GM18520 (cell line): ENCODE results near the gene TRIM49C.
"Not testable (repeated sequence)": the region's sequence is repeated elsewhere in the genome, so short reads cannot be mapped to it uniquely, and the experiment has no call there.

Experiments used
- ATAC-seq: cut with Tn5 transposase; IDR thresholded peaks from one replicate; pipeline ENCODE4 v1.9.1; 2021; ENCODE audit not compliant: unreplicated experiment

The TRIM49C gene, protein sequence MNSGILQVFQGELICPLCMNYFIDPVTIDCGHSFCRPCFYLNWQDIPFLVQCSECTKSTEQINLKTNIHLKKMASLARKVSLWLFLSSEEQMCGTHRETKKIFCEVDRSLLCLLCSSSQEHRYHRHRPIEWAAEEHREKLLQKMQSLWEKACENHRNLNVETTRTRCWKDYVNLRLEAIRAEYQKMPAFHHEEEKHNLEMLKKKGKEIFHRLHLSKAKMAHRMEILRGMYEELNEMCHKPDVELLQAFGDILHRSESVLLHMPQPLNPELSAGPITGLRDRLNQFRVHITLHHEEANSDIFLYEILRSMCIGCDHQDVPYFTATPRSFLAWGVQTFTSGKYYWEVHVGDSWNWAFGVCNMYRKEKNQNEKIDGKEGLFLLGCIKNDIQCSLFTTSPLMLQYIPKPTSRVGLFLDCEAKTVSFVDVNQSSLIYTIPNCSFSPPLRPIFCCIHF

DNA sequence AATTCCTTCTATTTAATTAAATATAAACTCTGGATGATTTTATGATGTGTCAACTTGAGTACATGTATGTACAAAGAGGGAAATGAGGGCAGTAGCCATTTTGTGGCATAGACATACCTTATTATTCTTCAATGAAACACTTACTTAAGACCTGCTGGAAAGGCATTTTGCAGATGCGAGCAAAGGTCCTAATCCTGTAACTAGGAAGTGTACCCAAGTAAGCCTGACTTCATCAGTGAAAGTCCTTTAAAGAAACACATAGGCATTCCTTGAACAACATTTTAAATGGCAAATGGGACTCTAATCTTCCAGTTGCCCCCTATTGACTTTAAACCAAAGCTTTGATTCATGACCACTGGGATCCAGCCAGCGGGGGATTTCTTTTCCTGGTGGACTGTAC is at the start of gene TRIM49C:
Gene TRIM49C (plus strand): TSS at position 301 of the 400 bp plus-strand sequence. CDS start 4,106 bp downstream, outside the sequence.
- ATAC-seq: not testable (repeated sequence)

DNA sequence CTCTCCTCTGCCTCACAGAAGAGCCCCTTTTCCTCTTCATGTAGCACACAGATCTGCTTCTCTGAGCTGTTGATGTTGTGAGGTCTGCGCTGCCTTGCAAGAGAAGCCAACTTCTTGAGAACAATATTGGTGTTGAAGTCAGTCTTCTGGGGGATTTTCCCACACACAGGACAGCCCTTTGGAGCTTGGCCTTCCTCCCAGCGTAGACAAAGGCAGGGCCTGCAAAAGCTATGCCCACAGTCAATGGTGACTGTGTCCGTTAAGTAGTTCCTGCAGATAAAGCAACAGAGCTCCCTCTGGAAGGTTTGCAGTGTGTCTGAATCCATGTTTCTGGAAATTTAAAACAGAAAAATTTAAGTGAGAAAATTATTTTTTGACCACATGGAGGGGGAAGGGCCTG is 6.7 kb upstream of the TRIM49C start:
- ATAC-seq: not testable (repeated sequence)

DNA sequence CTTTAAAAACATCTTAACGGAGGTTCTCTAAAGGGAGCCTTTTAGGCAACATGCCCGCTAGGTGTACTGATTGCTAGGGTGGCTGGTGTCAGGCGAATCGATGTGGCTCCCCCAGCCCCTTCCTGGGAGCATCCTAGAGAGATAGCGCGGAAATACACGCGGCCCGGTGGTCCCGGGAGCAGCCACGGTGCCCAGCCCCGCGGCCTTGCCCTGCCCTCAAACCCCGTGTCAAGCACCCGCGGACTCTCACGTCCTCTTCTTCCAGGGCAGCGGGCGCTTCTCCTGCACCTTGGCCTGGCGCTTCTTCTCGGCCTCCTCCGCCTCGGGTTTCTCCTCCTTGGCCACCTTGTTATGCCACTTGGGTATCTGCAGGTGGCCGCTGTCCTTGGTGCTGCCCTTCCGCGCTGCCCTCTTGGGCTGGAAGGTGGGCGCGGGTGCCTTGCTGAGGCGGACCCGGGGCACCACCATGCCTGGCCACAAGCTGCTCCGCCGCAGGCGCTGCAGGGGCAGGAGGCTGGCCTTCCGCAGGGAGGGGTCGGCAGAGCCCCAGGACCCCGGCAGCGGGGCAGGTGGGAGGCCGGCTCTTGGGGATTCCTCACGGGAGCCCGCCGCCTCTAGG is 20.8 kb downstream of the TRIM49C start:
- ATAC-seq: not testable (repeated sequence)

DNA sequence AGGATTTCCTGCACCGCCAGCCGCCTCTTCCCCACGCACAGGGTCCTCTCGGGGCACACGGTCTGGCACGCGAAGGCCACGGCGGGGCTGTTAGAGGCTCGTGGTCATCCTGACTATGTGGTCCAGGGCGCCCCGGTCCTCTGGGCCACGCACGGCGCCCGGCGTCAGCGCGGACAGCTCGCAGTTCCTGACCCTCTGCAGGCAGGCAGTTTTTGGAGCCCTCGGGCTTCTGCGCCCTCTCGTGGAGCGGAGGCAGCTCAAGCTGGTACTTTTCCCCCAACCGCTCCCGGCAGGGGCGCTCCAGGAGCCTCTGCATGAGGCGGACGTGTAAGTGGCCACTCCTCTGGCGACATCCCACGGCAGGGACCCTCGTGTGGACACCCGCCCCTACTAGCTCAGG is 21.4 kb downstream of the TRIM49C start:
- not testable (repeated sequence) for ATAC-seq

DNA sequence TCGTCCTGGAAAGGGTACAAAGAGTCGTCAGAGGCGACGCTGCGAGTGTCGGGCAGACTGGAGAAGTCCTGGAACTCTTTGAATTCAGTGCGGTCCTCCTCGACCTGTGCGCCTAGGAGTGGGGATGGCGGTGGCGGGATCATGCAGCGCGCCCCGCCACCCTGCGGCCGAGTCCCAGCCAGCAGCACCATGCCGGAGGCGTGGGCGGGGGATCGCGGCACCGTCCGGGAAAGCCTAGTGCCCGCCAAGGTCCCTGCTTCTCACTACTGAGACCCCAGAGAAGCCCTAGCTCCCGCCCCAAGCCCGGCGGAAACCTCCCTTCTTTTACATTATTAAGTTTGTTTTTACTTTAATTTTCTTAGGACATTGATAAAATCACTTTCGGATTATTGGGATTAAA is 22.6 kb downstream of the TRIM49C start:
- ATAC-seq: not testable (repeated sequence)

DNA sequence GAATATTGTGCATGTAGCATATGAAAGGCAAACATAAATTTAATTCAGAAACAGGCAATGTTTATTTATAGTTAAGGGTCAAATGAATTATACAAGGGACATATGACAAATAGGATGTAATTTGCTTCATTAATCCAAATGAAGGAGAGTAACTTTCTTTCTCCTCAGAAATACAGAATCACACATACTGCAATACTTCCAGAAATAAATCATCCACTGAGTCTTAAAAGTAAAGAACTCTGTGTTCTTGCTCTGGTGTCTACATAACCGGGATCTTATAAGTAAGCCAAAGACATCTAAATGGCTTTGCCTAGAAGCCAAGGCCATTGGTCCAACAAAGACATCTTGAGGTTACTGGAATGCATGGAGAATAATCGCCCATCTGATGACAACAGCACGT is 54.7 kb downstream of the TRIM49C start, which contains the start of gene UBTFL1:
Gene UBTFL1 (plus strand): TSS at position 301 of the 400 bp plus-strand sequence. CDS start 0 bp downstream, at position 301.
- not testable (repeated sequence) for ATAC-seq

DNA sequence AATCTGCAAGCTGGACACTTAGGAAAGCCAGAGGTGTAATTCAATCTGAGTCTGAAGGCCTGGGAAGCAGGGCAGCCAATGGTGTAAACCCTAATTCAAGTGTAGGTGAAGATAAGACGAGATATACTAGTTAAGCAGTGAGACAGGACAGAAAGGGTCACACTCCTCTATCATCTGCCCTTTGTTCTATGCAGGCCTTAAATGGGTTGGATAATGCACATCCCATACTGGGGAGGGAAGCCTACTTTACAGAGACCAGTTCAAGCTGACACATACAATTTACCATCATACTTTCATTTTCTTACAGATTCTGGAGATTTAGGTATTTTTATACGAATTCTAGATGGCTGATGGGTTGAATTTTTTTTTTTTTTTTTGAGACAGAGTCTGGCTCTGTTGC is 57.8 kb downstream of the TRIM49C start:
- not testable (repeated sequence) for ATAC-seq
